Measurements from ENCODE around the gene RAVER1. TPM values are rescaled to one million over a fixed set of nuclear protein-coding genes. Genes with fewer than 3 reads are reported as not detected.

RAVER1 gene
- total and polyA plus RNA-seq, 2 of the 13 experiments (the other 11 are each of a cell fraction or from before 2014, with no cell fraction given): 3.6 to 7.9 TPM

- TF ChIP-seq ZNF646 (CRISPR knock-in tag; IDR thresholded peaks at IDR 0.05) (no peak), FUBP1 (CRISPR knock-in tag; IDR thresholded peaks at IDR 0.05; ENCODE audit: borderline replicate concordance) (no peak), FOSL1 (CRISPR knock-in tag; IDR thresholded peaks at IDR 0.05; ENCODE audit: borderline replicate concordance) (no peak), ZNF564 (CRISPR knock-in tag; IDR thresholded peaks at IDR 0.05) (peak; percentile 55; the same call in 1 of the 2 replicates), TBX2 (CRISPR knock-in tag; IDR thresholded peaks at IDR 0.05; ENCODE audit: borderline replicate concordance) (peak; percentile 67), ONECUT2 (CRISPR knock-in tag; IDR thresholded peaks at IDR 0.05) (no peak), ZNF263 (CRISPR knock-in tag; IDR thresholded peaks at IDR 0.05) (peak; percentile 70), ZNF503 (CRISPR knock-in tag; IDR thresholded peaks at IDR 0.05) (no peak), CREM (IDR thresholded peaks at IDR 0.05) (peak; percentile 94), CREM (CRISPR knock-in tag; IDR thresholded peaks at IDR 0.05) (peak; percentile 76), NFKB2 (CRISPR knock-in tag; IDR thresholded peaks at IDR 0.05; ENCODE audit: borderline replicate concordance) (peak; percentile 59; the same call in 1 of the 2 replicates), ZNF839 (CRISPR knock-in tag; IDR thresholded peaks at IDR 0.05; ENCODE audit: borderline replicate concordance) (no peak), RFX3 (CRISPR knock-in tag; IDR thresholded peaks at IDR 0.05) (no peak)
- TF ChIP-seq, protein P1, sequence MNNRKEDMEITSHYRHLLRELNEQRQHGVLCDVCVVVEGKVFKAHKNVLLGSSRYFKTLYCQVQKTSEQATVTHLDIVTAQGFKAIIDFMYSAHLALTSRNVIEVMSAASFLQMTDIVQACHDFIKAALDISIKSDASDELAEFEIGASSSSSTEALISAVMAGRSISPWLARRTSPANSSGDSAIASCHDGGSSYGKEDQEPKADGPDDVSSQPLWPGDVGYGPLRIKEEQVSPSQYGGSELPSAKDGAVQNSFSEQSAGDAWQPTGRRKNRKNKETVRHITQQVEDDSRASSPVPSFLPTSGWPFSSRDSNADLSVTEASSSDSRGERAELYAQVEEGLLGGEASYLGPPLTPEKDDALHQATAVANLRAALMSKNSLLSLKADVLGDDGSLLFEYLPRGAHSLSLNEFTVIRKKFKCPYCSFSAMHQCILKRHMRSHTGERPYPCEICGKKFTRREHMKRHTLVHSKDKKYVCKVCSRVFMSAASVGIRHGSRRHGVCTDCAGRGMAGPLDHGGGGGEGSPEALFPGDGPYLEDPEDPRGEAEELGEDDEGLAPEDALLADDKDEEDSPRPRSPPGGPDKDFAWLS (CRISPR knock-in tag; IDR thresholded peaks at IDR 0.05; ENCODE audit: borderline replicate concordance): no peak
- TF ChIP-seq, protein P2, sequence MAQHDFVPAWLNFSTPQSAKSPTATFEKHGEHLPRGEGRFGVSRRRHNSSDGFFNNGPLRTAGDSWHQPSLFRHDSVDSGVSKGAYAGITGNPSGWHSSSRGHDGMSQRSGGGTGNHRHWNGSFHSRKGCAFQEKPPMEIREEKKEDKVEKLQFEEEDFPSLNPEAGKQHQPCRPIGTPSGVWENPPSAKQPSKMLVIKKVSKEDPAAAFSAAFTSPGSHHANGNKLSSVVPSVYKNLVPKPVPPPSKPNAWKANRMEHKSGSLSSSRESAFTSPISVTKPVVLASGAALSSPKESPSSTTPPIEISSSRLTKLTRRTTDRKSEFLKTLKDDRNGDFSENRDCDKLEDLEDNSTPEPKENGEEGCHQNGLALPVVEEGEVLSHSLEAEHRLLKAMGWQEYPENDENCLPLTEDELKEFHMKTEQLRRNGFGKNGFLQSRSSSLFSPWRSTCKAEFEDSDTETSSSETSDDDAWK (CRISPR knock-in tag; IDR thresholded peaks at IDR 0.05): no peak
Measured at GRCh38 chr19:10380313-10381102, 47.2 kb upstream of the RAVER1 start, which contains the start of gene TYK2 (continued).

Data from HepG2 (cell line).